Neural cell (in vitro differentiated cells): ENCODE results near the gene ZNF556. TPM values are rescaled to one million over a fixed set of nuclear protein-coding genes. Genes with fewer than 3 reads are reported as not detected.

Experiments
- H2AFZ ChIP-seq: fragments of 200-600, 300-800 bp; sonication (generic), shearing (Covaris generic); 2 replicates; pipeline ENCODE4 v1.6.0; 2014; ENCODE audit warnings: low read depth, mild to moderate bottlenecking, antibody characterized with exemption, low read length, moderate library complexity
- H3F3A ChIP-seq: fragments of 200-600 bp; shearing (Covaris generic); 2 replicates; pipeline ENCODE4 v1.6.1; 2016; ENCODE audit warnings: mild to moderate bottlenecking, moderate library complexity, mixed read lengths, antibody characterized with exemption, low read length; ENCODE audit not compliant: insufficient read depth, poor library complexity, severe bottlenecking
- H3K27ac ChIP-seq: fragments of 200-600, 300-800 bp; sonication (generic), shearing (Covaris generic); 2 replicates; pipeline ENCODE4 v1.5.1; 2014; ENCODE audit warnings: mild to moderate bottlenecking, low read length, moderate library complexity
- H3K27me3 ChIP-seq: fragments of 300-800, 200-600 bp; sonication (generic), shearing (Covaris generic); 2 replicates; pipeline ENCODE4 v1.6.0; 2014; ENCODE audit warnings: mild to moderate bottlenecking, low read depth, low read length, moderate library complexity; ENCODE audit not compliant: insufficient read depth
- H3K36me3 ChIP-seq: fragments of 300-800, 200-600 bp; sonication (generic), shearing (Covaris generic); 2 replicates; pipeline ENCODE4 v1.5.1; 2014; ENCODE audit warnings: mild to moderate bottlenecking, antibody characterized with exemption, low read length, moderate library complexity; ENCODE audit not compliant: insufficient read depth
- H3K4me2 ChIP-seq: fragments of 300-800, 200-600 bp; sonication (generic), shearing (Covaris generic); 2 replicates; pipeline ENCODE4 v1.6.0; 2014; ENCODE audit warnings: mild to moderate bottlenecking, low read length
- H3K4me3 ChIP-seq: fragments of 300-800, 200-600 bp; sonication (generic), shearing (Covaris generic); 2 replicates; pipeline ENCODE4 v1.5.1; 2014; ENCODE audit warnings: mild to moderate bottlenecking, low read length, moderate library complexity
- H3K79me2 ChIP-seq: fragments of 200-600 bp; shearing (Covaris generic); replicated peaks from 2 replicates; pipeline ENCODE4 v1.6.0; 2014; ENCODE audit warnings: mild to moderate bottlenecking, low read length, moderate library complexity; ENCODE audit not compliant: insufficient read depth
- H3K9ac ChIP-seq: fragments of 300-800, 200-600 bp; sonication (generic), shearing (Covaris generic); 2 replicates; pipeline ENCODE4 v1.6.1; 2016; ENCODE audit warnings: mild to moderate bottlenecking, low read length, mixed read lengths
- H3K9me2 ChIP-seq: fragments of 200-600 bp; shearing (Covaris generic); 2 replicates; pipeline ENCODE4 v1.6.1; 2016; ENCODE audit warnings: mild to moderate bottlenecking, low read length, mixed read lengths; ENCODE audit not compliant: insufficient read depth
- H3K9me3 ChIP-seq: fragments of 200-600, 300-800 bp; sonication (generic), shearing (Covaris generic); 2 replicates; pipeline ENCODE4 v1.6.1; 2016; ENCODE audit warnings: mild to moderate bottlenecking, mixed run types, low read length, moderate library complexity, mixed read lengths
- H4K20me1 ChIP-seq: fragments of 200-600 bp; shearing (Covaris generic); 2 replicates; pipeline ENCODE4 v1.6.1; 2016; ENCODE audit warnings: mild to moderate bottlenecking, mixed run types; ENCODE audit not compliant: insufficient read depth
- CTCF ChIP-seq: fragments of 450-650 bp; IDR thresholded peaks from 2 replicates; pipeline ENCODE4 v1.5.1; 2014; ENCODE audit warnings: antibody characterized with exemption, mild to moderate bottlenecking, moderate library complexity; ENCODE audit not compliant: poor library complexity, severe bottlenecking
- EP300 ChIP-seq: fragments of 450-650 bp; conservative IDR thresholded peaks from 2 replicates; pipeline ENCODE4 v1.6.1; 2014; ENCODE audit warnings: antibody characterized with exemption, mild to moderate bottlenecking, moderate library complexity; ENCODE audit not compliant: poor library complexity, severe bottlenecking
- EZH2 ChIP-seq: fragments of 200-600, 300-800 bp; shearing (Covaris generic), sonication (generic); IDR thresholded peaks from 2 replicates; pipeline ENCODE4 v1.6.1; 2014; ENCODE audit warnings: antibody characterized with exemption, low read length, borderline replicate concordance, mild to moderate bottlenecking; ENCODE audit not compliant: insufficient read depth, poor library complexity, severe bottlenecking
- MXI1 ChIP-seq: fragments of 450-650 bp; conservative IDR thresholded peaks from 2 replicates; pipeline ENCODE4 v1.6.1; 2014; ENCODE audit warnings: antibody characterized with exemption, mild to moderate bottlenecking; ENCODE audit not compliant: poor library complexity, severe bottlenecking
- POLR2AphosphoS5 ChIP-seq: IDR thresholded peaks from 2 replicates; pipeline ENCODE4 v1.6.1; 2012
- RAD21 ChIP-seq: fragments of 450-650 bp; conservative IDR thresholded peaks from 2 replicates; pipeline ENCODE4 v1.6.1; 2014; ENCODE audit warnings: antibody characterized with exemption, mild to moderate bottlenecking, moderate library complexity
- REST ChIP-seq: IDR thresholded peaks from 2 replicates; pipeline ENCODE4 v1.6.1; 2012; ENCODE audit warnings: borderline replicate concordance
- SMC3 ChIP-seq: fragments of 450-650 bp; conservative IDR thresholded peaks from 2 replicates; pipeline ENCODE4 v1.6.1; 2014; ENCODE audit warnings: antibody characterized with exemption, mild to moderate bottlenecking, moderate library complexity; ENCODE audit not compliant: poor library complexity
- TAF1 ChIP-seq: IDR thresholded peaks from 2 replicates; pipeline ENCODE4 v1.6.1; 2012; ENCODE audit warnings: low read depth
- polyA plus RNA-seq: library from polyadenylated mRNA; depleted of rRNA; stranded (reverse); fragments of >200 nt; gene quantifications from 2 replicates; pipeline ENCODE4 v1.2.3, GENCODE V29; 2014

ZNF556 gene
- polyA plus RNA-seq, 1 donor from 2014 or later = 0.28 TPM

- peaks cover 10% of the 10 kb centered on the region for H3K36me3 ChIP-seq
Measured at GRCh38 chr19:2827022-2827421, 40.1 kb upstream of the ZNF556 start.

GRCh38 chr19:2827840-2828489, 39.2 kb upstream of the ZNF556 start:
- no peak overlapping the region for H3K4me2 ChIP-seq
- H3K27ac ChIP-seq = no peak overlapping the region
- no peaks in the 10 kb centered on the region for H3K79me2 ChIP-seq
- peaks cover 15% of the 10 kb centered on the region for H3K36me3 ChIP-seq
- no peak overlapping the region for H3K4me3 ChIP-seq
- H4K20me1 ChIP-seq = no peaks in the 10 kb centered on the region
- no peaks in the 10 kb centered on the region for H3K9me2 ChIP-seq
- H3K9ac ChIP-seq = no peak overlapping the region
- no peaks in the 10 kb centered on the region for H3K27me3 ChIP-seq
- peaks cover 4% of the 10 kb centered on the region for H3K9me3 ChIP-seq
- no peaks in the 10 kb centered on the region for H3F3A ChIP-seq
- H2AFZ ChIP-seq = no peak overlapping the region
- TF ChIP-seq SMC3 (no peak), REST (no peak), POLR2AphosphoS5 (no peak), RAD21 (no peak), EZH2 (no peak)

More at GRCh38 chr19:2827022-2827421, 40.1 kb upstream of the ZNF556 start:
- Histone ChIP-seq H2AFZ (no peak overlapping the region), H3F3A (no peaks in the 10 kb centered on the region), H3K9ac (no peak overlapping the region), H3K27ac (no peak overlapping the region), H3K27me3 (no peaks in the 10 kb centered on the region), H3K79me2 (no peaks in the 10 kb centered on the region), H4K20me1 (no peaks in the 10 kb centered on the region), H3K9me2 (no peaks in the 10 kb centered on the region), H3K9me3 (peaks cover 4% of the 10 kb centered on the region), H3K4me2 (no peak overlapping the region), H3K4me3 (no peak overlapping the region)
- TF ChIP-seq MXI1 (no peak), EP300 (no peak), EZH2 (no peak), RAD21 (no peak), POLR2AphosphoS5 (no peak), TAF1 (no peak), CTCF (no peak), REST (no peak), SMC3 (no peak)
